Neural cell (in vitro differentiated cells): ENCODE data around the gene TPP1. TPM values are rescaled to one million over a fixed set of nuclear protein-coding genes. Genes with fewer than 3 reads are reported as not detected.

Source experiments
- H2AFZ ChIP-seq: fragments of 200-600, 300-800 bp; sonication (generic), shearing (Covaris generic); 2 replicates; pipeline ENCODE4 v1.6.0; 2014; ENCODE audit warnings: low read depth, mild to moderate bottlenecking, antibody characterized with exemption, low read length, moderate library complexity
- H3F3A ChIP-seq: fragments of 200-600 bp; shearing (Covaris generic); 2 replicates; pipeline ENCODE4 v1.6.1; 2016; ENCODE audit warnings: mild to moderate bottlenecking, moderate library complexity, mixed read lengths, antibody characterized with exemption, low read length; ENCODE audit not compliant: insufficient read depth, poor library complexity, severe bottlenecking
- H3K27ac ChIP-seq: fragments of 200-600, 300-800 bp; sonication (generic), shearing (Covaris generic); 2 replicates; pipeline ENCODE4 v1.5.1; 2014; ENCODE audit warnings: mild to moderate bottlenecking, low read length, moderate library complexity
- H3K27me3 ChIP-seq: fragments of 300-800, 200-600 bp; sonication (generic), shearing (Covaris generic); 2 replicates; pipeline ENCODE4 v1.6.0; 2014; ENCODE audit warnings: mild to moderate bottlenecking, low read depth, low read length, moderate library complexity; ENCODE audit not compliant: insufficient read depth
- H3K36me3 ChIP-seq: fragments of 300-800, 200-600 bp; sonication (generic), shearing (Covaris generic); 2 replicates; pipeline ENCODE4 v1.5.1; 2014; ENCODE audit warnings: mild to moderate bottlenecking, antibody characterized with exemption, low read length, moderate library complexity; ENCODE audit not compliant: insufficient read depth
- H3K4me2 ChIP-seq: fragments of 300-800, 200-600 bp; sonication (generic), shearing (Covaris generic); 2 replicates; pipeline ENCODE4 v1.6.0; 2014; ENCODE audit warnings: mild to moderate bottlenecking, low read length
- H3K4me3 ChIP-seq: fragments of 300-800, 200-600 bp; sonication (generic), shearing (Covaris generic); 2 replicates; pipeline ENCODE4 v1.5.1; 2014; ENCODE audit warnings: mild to moderate bottlenecking, low read length, moderate library complexity
- H3K79me2 ChIP-seq: fragments of 200-600 bp; shearing (Covaris generic); replicated peaks from 2 replicates; pipeline ENCODE4 v1.6.0; 2014; ENCODE audit warnings: mild to moderate bottlenecking, low read length, moderate library complexity; ENCODE audit not compliant: insufficient read depth
- H3K9ac ChIP-seq: fragments of 300-800, 200-600 bp; sonication (generic), shearing (Covaris generic); 2 replicates; pipeline ENCODE4 v1.6.1; 2016; ENCODE audit warnings: mild to moderate bottlenecking, low read length, mixed read lengths
- H3K9me2 ChIP-seq: fragments of 200-600 bp; shearing (Covaris generic); 2 replicates; pipeline ENCODE4 v1.6.1; 2016; ENCODE audit warnings: mild to moderate bottlenecking, low read length, mixed read lengths; ENCODE audit not compliant: insufficient read depth
- H3K9me3 ChIP-seq: fragments of 200-600, 300-800 bp; sonication (generic), shearing (Covaris generic); 2 replicates; pipeline ENCODE4 v1.6.1; 2016; ENCODE audit warnings: mild to moderate bottlenecking, mixed run types, low read length, moderate library complexity, mixed read lengths
- H4K20me1 ChIP-seq: fragments of 200-600 bp; shearing (Covaris generic); 2 replicates; pipeline ENCODE4 v1.6.1; 2016; ENCODE audit warnings: mild to moderate bottlenecking, mixed run types; ENCODE audit not compliant: insufficient read depth
- EP300 ChIP-seq: fragments of 450-650 bp; conservative IDR thresholded peaks from 2 replicates; pipeline ENCODE4 v1.6.1; 2014; ENCODE audit warnings: antibody characterized with exemption, mild to moderate bottlenecking, moderate library complexity; ENCODE audit not compliant: poor library complexity, severe bottlenecking
- EZH2 ChIP-seq: fragments of 200-600, 300-800 bp; shearing (Covaris generic), sonication (generic); IDR thresholded peaks from 2 replicates; pipeline ENCODE4 v1.6.1; 2014; ENCODE audit warnings: antibody characterized with exemption, low read length, borderline replicate concordance, mild to moderate bottlenecking; ENCODE audit not compliant: insufficient read depth, poor library complexity, severe bottlenecking
- MXI1 ChIP-seq: fragments of 450-650 bp; conservative IDR thresholded peaks from 2 replicates; pipeline ENCODE4 v1.6.1; 2014; ENCODE audit warnings: antibody characterized with exemption, mild to moderate bottlenecking; ENCODE audit not compliant: poor library complexity, severe bottlenecking
- POLR2AphosphoS5 ChIP-seq: IDR thresholded peaks from 2 replicates; pipeline ENCODE4 v1.6.1; 2012
- RAD21 ChIP-seq: fragments of 450-650 bp; conservative IDR thresholded peaks from 2 replicates; pipeline ENCODE4 v1.6.1; 2014; ENCODE audit warnings: antibody characterized with exemption, mild to moderate bottlenecking, moderate library complexity
- SMC3 ChIP-seq: fragments of 450-650 bp; conservative IDR thresholded peaks from 2 replicates; pipeline ENCODE4 v1.6.1; 2014; ENCODE audit warnings: antibody characterized with exemption, mild to moderate bottlenecking, moderate library complexity; ENCODE audit not compliant: poor library complexity
- TAF1 ChIP-seq: IDR thresholded peaks from 2 replicates; pipeline ENCODE4 v1.6.1; 2012; ENCODE audit warnings: low read depth
- polyA plus RNA-seq: library from polyadenylated mRNA; depleted of rRNA; stranded (reverse); fragments of >200 nt; gene quantifications from 2 replicates; pipeline ENCODE4 v1.2.3, GENCODE V29; 2014
- TF ChIP-seq, protein P1 (sequence below): fragments of 450-650 bp; IDR thresholded peaks from 2 replicates; pipeline ENCODE4 v1.5.1; 2014; ENCODE audit warnings: antibody characterized with exemption, mild to moderate bottlenecking, moderate library complexity; ENCODE audit not compliant: poor library complexity, severe bottlenecking
- TF ChIP-seq, protein P2 (sequence below): IDR thresholded peaks from 2 replicates; pipeline ENCODE4 v1.6.1; 2012; ENCODE audit warnings: borderline replicate concordance

Gene TPP1
- polyA plus RNA-seq, 1 donor from 2014 or later: 3.8 TPM

GRCh38 chr11:6584528-6584927 lies 34.7 kb downstream of the TPP1 start:
- no peaks in the 10 kb centered on the region for H4K20me1 ChIP-seq
- H3K9me2 ChIP-seq: no peaks in the 10 kb centered on the region
- H3K36me3 ChIP-seq: no peaks in the 10 kb centered on the region
- H3K27ac ChIP-seq: no peak overlapping the region
- no peak overlapping the region for H2AFZ ChIP-seq
- H3K9ac ChIP-seq: no peak overlapping the region
- H3F3A ChIP-seq: no peaks in the 10 kb centered on the region
- H3K4me2 ChIP-seq: no peak overlapping the region
- H3K79me2 ChIP-seq: no peaks in the 10 kb centered on the region
- peaks cover 8% of the 10 kb centered on the region for H3K9me3 ChIP-seq
- no peak overlapping the region for H3K4me3 ChIP-seq
- TF ChIP-seq MXI1 (no peak), EP300 (no peak), EZH2 (no peak), SMC3 (no peak)
- TF ChIP-seq, protein P1, sequence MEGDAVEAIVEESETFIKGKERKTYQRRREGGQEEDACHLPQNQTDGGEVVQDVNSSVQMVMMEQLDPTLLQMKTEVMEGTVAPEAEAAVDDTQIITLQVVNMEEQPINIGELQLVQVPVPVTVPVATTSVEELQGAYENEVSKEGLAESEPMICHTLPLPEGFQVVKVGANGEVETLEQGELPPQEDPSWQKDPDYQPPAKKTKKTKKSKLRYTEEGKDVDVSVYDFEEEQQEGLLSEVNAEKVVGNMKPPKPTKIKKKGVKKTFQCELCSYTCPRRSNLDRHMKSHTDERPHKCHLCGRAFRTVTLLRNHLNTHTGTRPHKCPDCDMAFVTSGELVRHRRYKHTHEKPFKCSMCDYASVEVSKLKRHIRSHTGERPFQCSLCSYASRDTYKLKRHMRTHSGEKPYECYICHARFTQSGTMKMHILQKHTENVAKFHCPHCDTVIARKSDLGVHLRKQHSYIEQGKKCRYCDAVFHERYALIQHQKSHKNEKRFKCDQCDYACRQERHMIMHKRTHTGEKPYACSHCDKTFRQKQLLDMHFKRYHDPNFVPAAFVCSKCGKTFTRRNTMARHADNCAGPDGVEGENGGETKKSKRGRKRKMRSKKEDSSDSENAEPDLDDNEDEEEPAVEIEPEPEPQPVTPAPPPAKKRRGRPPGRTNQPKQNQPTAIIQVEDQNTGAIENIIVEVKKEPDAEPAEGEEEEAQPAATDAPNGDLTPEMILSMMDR: no peak
- TF ChIP-seq, protein P2, sequence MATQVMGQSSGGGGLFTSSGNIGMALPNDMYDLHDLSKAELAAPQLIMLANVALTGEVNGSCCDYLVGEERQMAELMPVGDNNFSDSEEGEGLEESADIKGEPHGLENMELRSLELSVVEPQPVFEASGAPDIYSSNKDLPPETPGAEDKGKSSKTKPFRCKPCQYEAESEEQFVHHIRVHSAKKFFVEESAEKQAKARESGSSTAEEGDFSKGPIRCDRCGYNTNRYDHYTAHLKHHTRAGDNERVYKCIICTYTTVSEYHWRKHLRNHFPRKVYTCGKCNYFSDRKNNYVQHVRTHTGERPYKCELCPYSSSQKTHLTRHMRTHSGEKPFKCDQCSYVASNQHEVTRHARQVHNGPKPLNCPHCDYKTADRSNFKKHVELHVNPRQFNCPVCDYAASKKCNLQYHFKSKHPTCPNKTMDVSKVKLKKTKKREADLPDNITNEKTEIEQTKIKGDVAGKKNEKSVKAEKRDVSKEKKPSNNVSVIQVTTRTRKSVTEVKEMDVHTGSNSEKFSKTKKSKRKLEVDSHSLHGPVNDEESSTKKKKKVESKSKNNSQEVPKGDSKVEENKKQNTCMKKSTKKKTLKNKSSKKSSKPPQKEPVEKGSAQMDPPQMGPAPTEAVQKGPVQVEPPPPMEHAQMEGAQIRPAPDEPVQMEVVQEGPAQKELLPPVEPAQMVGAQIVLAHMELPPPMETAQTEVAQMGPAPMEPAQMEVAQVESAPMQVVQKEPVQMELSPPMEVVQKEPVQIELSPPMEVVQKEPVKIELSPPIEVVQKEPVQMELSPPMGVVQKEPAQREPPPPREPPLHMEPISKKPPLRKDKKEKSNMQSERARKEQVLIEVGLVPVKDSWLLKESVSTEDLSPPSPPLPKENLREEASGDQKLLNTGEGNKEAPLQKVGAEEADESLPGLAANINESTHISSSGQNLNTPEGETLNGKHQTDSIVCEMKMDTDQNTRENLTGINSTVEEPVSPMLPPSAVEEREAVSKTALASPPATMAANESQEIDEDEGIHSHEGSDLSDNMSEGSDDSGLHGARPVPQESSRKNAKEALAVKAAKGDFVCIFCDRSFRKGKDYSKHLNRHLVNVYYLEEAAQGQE: no peak
- no peaks in the 10 kb centered on the region for H3K27me3 ChIP-seq

DNA sequence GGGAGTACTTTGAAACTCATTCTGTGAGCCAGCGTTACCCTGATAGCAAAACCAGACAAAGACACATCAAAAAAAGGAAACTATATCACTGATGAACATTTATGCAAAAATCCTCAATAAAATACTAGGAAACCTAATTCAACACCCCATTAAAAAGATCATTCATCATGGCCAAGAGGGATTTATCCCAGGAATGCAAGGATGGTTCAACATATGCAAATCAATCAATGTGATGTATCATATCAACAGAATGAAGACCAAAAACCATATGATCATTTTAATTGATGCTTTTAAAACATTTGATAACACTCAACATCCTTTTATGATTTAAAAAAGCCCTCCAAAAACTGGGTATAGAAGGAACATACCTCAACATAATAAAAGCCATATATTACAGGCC lies 35.6 kb downstream of the TPP1 start:
- no peaks in the 10 kb centered on the region for H3K79me2 ChIP-seq
- H3K27me3 ChIP-seq: no peaks in the 10 kb centered on the region
- no peak overlapping the region for H3K27ac ChIP-seq
- no peak overlapping the region for H3K4me3 ChIP-seq
- H2AFZ ChIP-seq: no peak overlapping the region
- H3F3A ChIP-seq: no peaks in the 10 kb centered on the region
- peaks cover 8% of the 10 kb centered on the region for H3K9me3 ChIP-seq
- TF ChIP-seq, protein P1: no peak
- no peak for TF ChIP-seq MXI1
- TF ChIP-seq EP300: no peak
- no peak for TF ChIP-seq TAF1
- TF ChIP-seq, protein P2: no peak
- TF ChIP-seq SMC3: no peak
- TF ChIP-seq POLR2AphosphoS5: no peak
- TF ChIP-seq EZH2: no peak
- no peak for TF ChIP-seq RAD21
- H3K36me3 ChIP-seq: no peaks in the 10 kb centered on the region
- no peak overlapping the region for H3K4me2 ChIP-seq
- H3K9me2 ChIP-seq: no peaks in the 10 kb centered on the region
- H3K9ac ChIP-seq: no peak overlapping the region
- no peaks in the 10 kb centered on the region for H4K20me1 ChIP-seq
